Measurements from ENCODE around the gene LRP1B. TPM values are rescaled to one million over a fixed set of nuclear protein-coding genes. Genes with fewer than 3 reads are reported as not detected.
A peak's percentile ranks its signal among the peaks of the same experiment; 100 is the strongest.

The LRP1B gene
- polyA plus RNA-seq, 1 donor from 2014 or later: 12.7 TPM

- H3K27ac ChIP-seq (ENCODE audit: low read length): no peak overlapping the region
- H4K20me1 ChIP-seq (ENCODE audit: insufficient read depth): no peaks in the 10 kb centered on the region
- H3K27me3 ChIP-seq (ENCODE audit: insufficient read depth, low read depth, low read length): no peaks in the 10 kb centered on the region
- TF ChIP-seq MXI1 (conservative IDR thresholded peaks at IDR 0.05; ENCODE audit: poor library complexity, severe bottlenecking) (no peak), EP300 (conservative IDR thresholded peaks at IDR 0.05; ENCODE audit: poor library complexity, severe bottlenecking) (no peak), RAD21 (conservative IDR thresholded peaks at IDR 0.05) (no peak), EZH2 (IDR thresholded peaks at IDR 0.05; ENCODE audit: borderline replicate concordance, insufficient read depth, low read length, poor library complexity, severe bottlenecking) (no peak), SMC3 (conservative IDR thresholded peaks at IDR 0.05; ENCODE audit: poor library complexity) (no peak), POLR2AphosphoS5 (IDR thresholded peaks at IDR 0.05) (no peak), CTCF (IDR thresholded peaks at IDR 0.05; ENCODE audit: poor library complexity, severe bottlenecking) (no peak), REST (IDR thresholded peaks at IDR 0.05; ENCODE audit: borderline replicate concordance) (no peak), TAF1 (IDR thresholded peaks at IDR 0.05; ENCODE audit: low read depth) (no peak)
- H3K9me3 ChIP-seq (ENCODE audit: low read length): no peaks in the 10 kb centered on the region
- H2AFZ ChIP-seq (ENCODE audit: low read depth, low read length): no peak overlapping the region
- H3K4me3 ChIP-seq (ENCODE audit: low read length): no peak overlapping the region
- no peaks in the 10 kb centered on the region for H3K79me2 ChIP-seq (replicated peaks; ENCODE audit: insufficient read depth, low read length)
- peaks cover 4% of the 10 kb centered on the region for H3F3A ChIP-seq (ENCODE audit: insufficient read depth, low read length, poor library complexity, severe bottlenecking)
- no peak overlapping the region for H3K9ac ChIP-seq (ENCODE audit: low read length)
- no peaks in the 10 kb centered on the region for H3K36me3 ChIP-seq (ENCODE audit: insufficient read depth, low read length)
- no peak overlapping the region for H3K4me2 ChIP-seq (ENCODE audit: low read length)
- H3K9me2 ChIP-seq (ENCODE audit: insufficient read depth, low read length): no peaks in the 10 kb centered on the region
Observed at GRCh38 chr2:141317986-141318385, 812.8 kb downstream of the LRP1B start.

- Histone ChIP-seq H3F3A (ENCODE audit: insufficient read depth, low read length, poor library complexity, severe bottlenecking) (peaks cover 4% of the 10 kb centered on the region), H2AFZ (ENCODE audit: low read depth, low read length) (no peak overlapping the region), H3K36me3 (ENCODE audit: insufficient read depth, low read length) (no peaks in the 10 kb centered on the region), H3K27me3 (ENCODE audit: insufficient read depth, low read depth, low read length) (no peaks in the 10 kb centered on the region), H3K9me2 (ENCODE audit: insufficient read depth, low read length) (no peaks in the 10 kb centered on the region), H3K4me2 (ENCODE audit: low read length) (no peak overlapping the region), H3K27ac (ENCODE audit: low read length) (no peak overlapping the region), H3K79me2 (replicated peaks; ENCODE audit: insufficient read depth, low read length) (no peaks in the 10 kb centered on the region), H3K9me3 (ENCODE audit: low read length) (no peaks in the 10 kb centered on the region), H3K9ac (ENCODE audit: low read length) (no peak overlapping the region), H4K20me1 (ENCODE audit: insufficient read depth) (no peaks in the 10 kb centered on the region), H3K4me3 (ENCODE audit: low read length) (peak overlapping the region; percentile 2)
- TF ChIP-seq MXI1 (conservative IDR thresholded peaks at IDR 0.05; ENCODE audit: poor library complexity, severe bottlenecking) (no peak), RAD21 (conservative IDR thresholded peaks at IDR 0.05) (no peak)
Observed at GRCh38 chr2:141316606-141317005, 814.2 kb downstream of the LRP1B start.

- H3K4me3 ChIP-seq (ENCODE audit: low read length): peak overlapping the region; percentile 2
- peak overlapping the region; percentile 29 for H3K27ac ChIP-seq (ENCODE audit: low read length)
- no peaks in the 10 kb centered on the region for H3K9me3 ChIP-seq (ENCODE audit: low read length)
- no peaks in the 10 kb centered on the region for H4K20me1 ChIP-seq (ENCODE audit: insufficient read depth)
- no peaks in the 10 kb centered on the region for H3K79me2 ChIP-seq (replicated peaks; ENCODE audit: insufficient read depth, low read length)
- H2AFZ ChIP-seq (ENCODE audit: low read depth, low read length): no peak overlapping the region
- no peaks in the 10 kb centered on the region for H3K27me3 ChIP-seq (ENCODE audit: insufficient read depth, low read depth, low read length)
- no peaks in the 10 kb centered on the region for H3K9me2 ChIP-seq (ENCODE audit: insufficient read depth, low read length)
- no peak overlapping the region for H3K9ac ChIP-seq (ENCODE audit: low read length)
- no peak overlapping the region for H3K4me2 ChIP-seq (ENCODE audit: low read length)
- H3K36me3 ChIP-seq (ENCODE audit: insufficient read depth, low read length): no peaks in the 10 kb centered on the region
- TF ChIP-seq SMC3 (conservative IDR thresholded peaks at IDR 0.05; ENCODE audit: poor library complexity) (no peak), MXI1 (conservative IDR thresholded peaks at IDR 0.05; ENCODE audit: poor library complexity, severe bottlenecking) (no peak), POLR2AphosphoS5 (IDR thresholded peaks at IDR 0.05) (peak; percentile 58), REST (IDR thresholded peaks at IDR 0.05; ENCODE audit: borderline replicate concordance) (no peak), EP300 (conservative IDR thresholded peaks at IDR 0.05; ENCODE audit: poor library complexity, severe bottlenecking) (peak; percentile 63), EZH2 (IDR thresholded peaks at IDR 0.05; ENCODE audit: borderline replicate concordance, insufficient read depth, low read length, poor library complexity, severe bottlenecking) (no peak), CTCF (IDR thresholded peaks at IDR 0.05; ENCODE audit: poor library complexity, severe bottlenecking) (no peak)
- H3F3A ChIP-seq (ENCODE audit: insufficient read depth, low read length, poor library complexity, severe bottlenecking): peaks cover 4% of the 10 kb centered on the region
Observed at GRCh38 chr2:141316103-141316502, 814.7 kb downstream of the LRP1B start.

Data from neural cell (in vitro differentiated cells).